Measurements from ENCODE around the gene SLCO3A1.

The SLCO3A1 gene

GRCh38 chr15:91946075-91946474 lies 92.6 kb downstream of the SLCO3A1 start:
- Histone ChIP-seq H3K4me1 (ENCODE audit: insufficient read depth, low read length) (peaks cover 38% of the 10 kb centered on the region), H3K4me3 (ENCODE audit: low read length) (no peak overlapping the region), H3K27ac (ENCODE audit: low read length) (no peak overlapping the region), H3K36me3 (ENCODE audit: insufficient read depth, low read depth, low read length) (no peaks in the 10 kb centered on the region), H3K9ac (ENCODE audit: low read depth, low read length) (no peak overlapping the region; the same call in 1 of the 2 replicates), H3K27me3 (ENCODE audit: insufficient read depth, low read length) (no peaks in the 10 kb centered on the region), H3K9me3 (ENCODE audit: insufficient read depth, low read depth, low read length) (no peaks in the 10 kb centered on the region)

GRCh38 chr15:91946581-91947292 lies 93.2 kb downstream of the SLCO3A1 start:
- no peaks in the 10 kb centered on the region for H3K36me3 ChIP-seq (ENCODE audit: insufficient read depth, low read depth, low read length)
- H3K27ac ChIP-seq (ENCODE audit: low read length) = peak overlapping the region; percentile 15
- H3K9me3 ChIP-seq (ENCODE audit: insufficient read depth, low read depth, low read length) = no peaks in the 10 kb centered on the region
- no peaks in the 10 kb centered on the region for H3K27me3 ChIP-seq (ENCODE audit: insufficient read depth, low read length)
- H3K4me3 ChIP-seq (ENCODE audit: low read length) = no peak overlapping the region
- H3K4me1 ChIP-seq (ENCODE audit: insufficient read depth, low read length) = peaks cover 33% of the 10 kb centered on the region
- peak overlapping the region; percentile 60; the same call in 1 of the 2 replicates for H3K9ac ChIP-seq (ENCODE audit: low read depth, low read length)

GRCh38 chr15:91947293-91947679 lies 93.8 kb downstream of the SLCO3A1 start:
- Histone ChIP-seq H3K4me1 (ENCODE audit: insufficient read depth, low read length) (peaks cover 32% of the 10 kb centered on the region), H3K9ac (ENCODE audit: low read depth, low read length) (peak overlapping the region; percentile 60; the same call in 1 of the 2 replicates), H3K4me3 (ENCODE audit: low read length) (no peak overlapping the region), H3K27me3 (ENCODE audit: insufficient read depth, low read length) (no peaks in the 10 kb centered on the region), H3K27ac (ENCODE audit: low read length) (peak overlapping the region; percentile 15), H3K36me3 (ENCODE audit: insufficient read depth, low read depth, low read length) (no peaks in the 10 kb centered on the region), H3K9me3 (ENCODE audit: insufficient read depth, low read depth, low read length) (no peaks in the 10 kb centered on the region)

- Histone ChIP-seq H3K9me3 (ENCODE audit: insufficient read depth, low read depth, low read length) (no peaks in the 10 kb centered on the region), H3K9ac (ENCODE audit: low read depth, low read length) (peak overlapping the region; percentile 60), H3K36me3 (ENCODE audit: insufficient read depth, low read depth, low read length) (no peaks in the 10 kb centered on the region), H3K4me1 (ENCODE audit: insufficient read depth, low read length) (peaks cover 32% of the 10 kb centered on the region), H3K4me3 (ENCODE audit: low read length) (peak overlapping the region; percentile 11; the same call in 1 of the 2 replicates), H3K27me3 (ENCODE audit: insufficient read depth, low read length) (no peaks in the 10 kb centered on the region), H3K27ac (ENCODE audit: low read length) (peak overlapping the region; percentile 15)
Measured at GRCh38 chr15:91947683-91948608, 94.4 kb downstream of the SLCO3A1 start.

GRCh38 chr15:91949361-91949760 lies 95.9 kb downstream of the SLCO3A1 start:
- Histone ChIP-seq H3K27me3 (ENCODE audit: insufficient read depth, low read length) (no peaks in the 10 kb centered on the region), H3K9ac (ENCODE audit: low read depth, low read length) (peak overlapping the region; percentile 60; the same call in 1 of the 2 replicates), H3K4me3 (ENCODE audit: low read length) (no peak overlapping the region), H3K4me1 (ENCODE audit: insufficient read depth, low read length) (peaks cover 32% of the 10 kb centered on the region), H3K36me3 (ENCODE audit: insufficient read depth, low read depth, low read length) (no peaks in the 10 kb centered on the region), H3K27ac (ENCODE audit: low read length) (no peak overlapping the region), H3K9me3 (ENCODE audit: insufficient read depth, low read depth, low read length) (no peaks in the 10 kb centered on the region)

GRCh38 chr15:91950054-91950453 lies 96.5 kb downstream of the SLCO3A1 start:
- peaks cover 32% of the 10 kb centered on the region for H3K4me1 ChIP-seq (ENCODE audit: insufficient read depth, low read length)

GRCh38 chr15:91950631-91951329 lies 97.3 kb downstream of the SLCO3A1 start:
- H3K9me3 ChIP-seq (ENCODE audit: insufficient read depth, low read depth, low read length) = no peaks in the 10 kb centered on the region
- no peak overlapping the region for H3K4me3 ChIP-seq (ENCODE audit: low read length)
- H3K4me1 ChIP-seq (ENCODE audit: insufficient read depth, low read length) = peaks cover 32% of the 10 kb centered on the region
- H3K27ac ChIP-seq (ENCODE audit: low read length) = no peak overlapping the region
- no peak overlapping the region for H3K9ac ChIP-seq (ENCODE audit: low read depth, low read length)
- no peaks in the 10 kb centered on the region for H3K36me3 ChIP-seq (ENCODE audit: insufficient read depth, low read depth, low read length)
- no peaks in the 10 kb centered on the region for H3K27me3 ChIP-seq (ENCODE audit: insufficient read depth, low read length)

More at GRCh38 chr15:91950054-91950453, 96.5 kb downstream of the SLCO3A1 start:
- Histone ChIP-seq H3K36me3 (ENCODE audit: insufficient read depth, low read depth, low read length) (no peaks in the 10 kb centered on the region), H3K27me3 (ENCODE audit: insufficient read depth, low read length) (no peaks in the 10 kb centered on the region), H3K4me3 (ENCODE audit: low read length) (no peak overlapping the region), H3K27ac (ENCODE audit: low read length) (no peak overlapping the region), H3K9me3 (ENCODE audit: insufficient read depth, low read depth, low read length) (no peaks in the 10 kb centered on the region), H3K9ac (ENCODE audit: low read depth, low read length) (0 out of 2 replicates have a peak overlapping the region, but pooled peaks have one; percentile 22)

- Histone ChIP-seq H3K36me3 (ENCODE audit: insufficient read depth, low read depth, low read length) (no peaks in the 10 kb centered on the region), H3K4me1 (ENCODE audit: insufficient read depth, low read length) (peaks cover 30% of the 10 kb centered on the region), H3K9ac (ENCODE audit: low read depth, low read length) (no peak overlapping the region), H3K9me3 (ENCODE audit: insufficient read depth, low read depth, low read length) (no peaks in the 10 kb centered on the region), H3K4me3 (ENCODE audit: low read length) (no peak overlapping the region), H3K27me3 (ENCODE audit: insufficient read depth, low read length) (no peaks in the 10 kb centered on the region), H3K27ac (ENCODE audit: low read length) (no peak overlapping the region)
Measured at GRCh38 chr15:91952216-91952615, 98.7 kb downstream of the SLCO3A1 start.

- no peak overlapping the region for H3K9ac ChIP-seq (ENCODE audit: low read depth, low read length)
- no peaks in the 10 kb centered on the region for H3K9me3 ChIP-seq (ENCODE audit: insufficient read depth, low read depth, low read length)
- H3K36me3 ChIP-seq (ENCODE audit: insufficient read depth, low read depth, low read length) = no peaks in the 10 kb centered on the region
- peaks cover 19% of the 10 kb centered on the region for H3K4me1 ChIP-seq (ENCODE audit: insufficient read depth, low read length)
- H3K27me3 ChIP-seq (ENCODE audit: insufficient read depth, low read length) = no peaks in the 10 kb centered on the region
- H3K4me3 ChIP-seq (ENCODE audit: low read length) = no peak overlapping the region
- no peak overlapping the region for H3K27ac ChIP-seq (ENCODE audit: low read length)
Measured at GRCh38 chr15:91953432-91953831, 99.9 kb downstream of the SLCO3A1 start.

GRCh38 chr15:91954292-91954691 lies 100.8 kb downstream of the SLCO3A1 start:
- Histone ChIP-seq H3K27me3 (ENCODE audit: insufficient read depth, low read length) (no peaks in the 10 kb centered on the region), H3K9me3 (ENCODE audit: insufficient read depth, low read depth, low read length) (no peaks in the 10 kb centered on the region), H3K4me1 (ENCODE audit: insufficient read depth, low read length) (peaks cover 11% of the 10 kb centered on the region; the same call in 1 of the 2 replicates), H3K36me3 (ENCODE audit: insufficient read depth, low read depth, low read length) (no peaks in the 10 kb centered on the region), H3K27ac (ENCODE audit: low read length) (no peak overlapping the region), H3K9ac (ENCODE audit: low read depth, low read length) (no peak overlapping the region), H3K4me3 (ENCODE audit: low read length) (no peak overlapping the region)

- no peak overlapping the region for H3K9ac ChIP-seq (ENCODE audit: low read depth, low read length)
- no peaks in the 10 kb centered on the region for H3K36me3 ChIP-seq (ENCODE audit: insufficient read depth, low read depth, low read length)
- no peak overlapping the region for H3K4me3 ChIP-seq (ENCODE audit: low read length)
- no peaks in the 10 kb centered on the region for H3K9me3 ChIP-seq (ENCODE audit: insufficient read depth, low read depth, low read length)
- no peak overlapping the region for H3K27ac ChIP-seq (ENCODE audit: low read length)
- H3K4me1 ChIP-seq (ENCODE audit: insufficient read depth, low read length) = peaks cover under 1% of the 10 kb centered on the region; the same call in 1 of the 2 replicates
- H3K27me3 ChIP-seq (ENCODE audit: insufficient read depth, low read length) = no peaks in the 10 kb centered on the region
Measured at GRCh38 chr15:91956026-91956723, 102.7 kb downstream of the SLCO3A1 start.

Measured in iPS-20b (cell line).